HEK293 (cell line): Measurements from ENCODE around the gene STOX2.

ENCODE experiments used
- MYNN ChIP-seq: fragments of 450-650 bp; formaldehyde crosslinking; IDR thresholded peaks from 2 replicates; pipeline ENCODE4 v1.5.1; 2016; ENCODE audit warnings: missing biosample characterization, missing genetic modification characterization, borderline replicate concordance
- SETDB1 ChIP-seq: IDR thresholded peaks from one replicate; pipeline ENCODE4 v1.6.1; 2017; ENCODE audit warnings: mild to moderate bottlenecking, low read length, moderate library complexity, mixed read lengths; ENCODE audit not compliant: insufficient read length
- TF ChIP-seq, protein P1 (sequence below): fragments of 450-650 bp; formaldehyde crosslinking; IDR thresholded peaks from 2 replicates; pipeline ENCODE4 v1.5.1; 2016; ENCODE audit warnings: missing biosample characterization, missing genetic modification characterization
- TF ChIP-seq, protein P2 (sequence below): sonication (generic); formaldehyde crosslinking; IDR thresholded peaks from 2 replicates; pipeline ENCODE4 v1.8.1; 2022; ENCODE audit warnings: mild to moderate bottlenecking, moderate library complexity, missing genetic modification reagents

DNA sequence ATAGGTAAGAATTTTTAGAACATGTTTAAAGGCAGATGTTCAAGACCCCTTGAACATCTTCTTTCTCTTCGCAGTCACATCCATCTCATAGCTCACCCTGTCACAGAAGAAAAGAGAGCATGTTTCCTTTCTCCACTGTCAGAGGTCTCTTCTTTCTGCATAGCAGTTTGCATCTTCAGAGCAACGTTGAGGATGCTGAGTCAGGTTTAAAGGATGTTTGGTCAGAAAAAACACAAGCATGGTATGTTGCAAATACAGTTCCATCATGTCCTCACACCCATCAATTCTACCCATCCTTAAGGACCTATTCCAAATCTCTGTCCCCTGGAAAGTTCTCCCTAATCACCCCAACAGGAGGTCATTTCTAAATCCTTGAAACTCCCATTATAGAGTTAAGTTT, 84.8 kb downstream of the STOX2 start:
- TF ChIP-seq, protein P1, sequence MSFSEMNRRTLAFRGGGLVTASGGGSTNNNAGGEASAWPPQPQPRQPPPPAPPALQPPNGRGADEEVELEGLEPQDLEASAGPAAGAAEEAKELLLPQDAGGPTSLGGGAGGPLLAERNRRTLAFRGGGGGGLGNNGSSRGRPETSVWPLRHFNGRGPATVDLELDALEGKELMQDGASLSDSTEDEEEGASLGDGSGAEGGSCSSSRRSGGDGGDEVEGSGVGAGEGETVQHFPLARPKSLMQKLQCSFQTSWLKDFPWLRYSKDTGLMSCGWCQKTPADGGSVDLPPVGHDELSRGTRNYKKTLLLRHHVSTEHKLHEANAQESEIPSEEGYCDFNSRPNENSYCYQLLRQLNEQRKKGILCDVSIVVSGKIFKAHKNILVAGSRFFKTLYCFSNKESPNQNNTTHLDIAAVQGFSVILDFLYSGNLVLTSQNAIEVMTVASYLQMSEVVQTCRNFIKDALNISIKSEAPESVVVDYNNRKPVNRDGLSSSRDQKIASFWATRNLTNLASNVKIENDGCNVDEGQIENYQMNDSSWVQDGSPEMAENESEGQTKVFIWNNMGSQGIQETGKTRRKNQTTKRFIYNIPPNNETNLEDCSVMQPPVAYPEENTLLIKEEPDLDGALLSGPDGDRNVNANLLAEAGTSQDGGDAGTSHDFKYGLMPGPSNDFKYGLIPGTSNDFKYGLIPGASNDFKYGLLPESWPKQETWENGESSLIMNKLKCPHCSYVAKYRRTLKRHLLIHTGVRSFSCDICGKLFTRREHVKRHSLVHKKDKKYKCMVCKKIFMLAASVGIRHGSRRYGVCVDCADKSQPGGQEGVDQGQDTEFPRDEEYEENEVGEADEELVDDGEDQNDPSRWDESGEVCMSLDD (tag by site-specific recombination), result no peak
- TF ChIP-seq, protein P2, sequence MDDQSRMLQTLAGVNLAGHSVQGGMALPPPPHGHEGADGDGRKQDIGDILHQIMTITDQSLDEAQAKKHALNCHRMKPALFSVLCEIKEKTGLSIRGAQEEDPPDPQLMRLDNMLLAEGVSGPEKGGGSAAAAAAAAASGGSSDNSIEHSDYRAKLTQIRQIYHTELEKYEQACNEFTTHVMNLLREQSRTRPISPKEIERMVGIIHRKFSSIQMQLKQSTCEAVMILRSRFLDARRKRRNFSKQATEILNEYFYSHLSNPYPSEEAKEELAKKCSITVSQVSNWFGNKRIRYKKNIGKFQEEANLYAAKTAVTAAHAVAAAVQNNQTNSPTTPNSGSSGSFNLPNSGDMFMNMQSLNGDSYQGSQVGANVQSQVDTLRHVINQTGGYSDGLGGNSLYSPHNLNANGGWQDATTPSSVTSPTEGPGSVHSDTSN (CRISPR knock-in tag), result no peak
- no peak for TF ChIP-seq SETDB1
- no peak for TF ChIP-seq MYNN (tag by site-specific recombination)
